K562 treated with DMSO at 1 percent for 48 hours (cell line): ENCODE data around the gene CCDC171. TPM values are rescaled to one million over a fixed set of nuclear protein-coding genes. Genes with fewer than 3 reads are reported as not detected.

Source experiments
- total RNA-seq: library from RNA; unstranded; fragments of 300-600 nt; gene quantifications from 2 replicates; pipeline ENCODE4 v1.2.3, GENCODE V29; 2022; ENCODE audit warnings: low replicate concordance; ENCODE audit errors: extremely low read depth

CCDC171 gene
- total RNA-seq = not detected in 2 replicates

GRCh38 chr9:15552636-15553527 lies at the start of gene CCDC171:
Gene CCDC171 (plus strand): TSS chr9:15553043. CDS start chr9:15564089, 11,046 bp downstream.

GRCh38 chr9:15510789-15511575 lies 41.9 kb upstream of the CCDC171 start, which contains the start of gene PSIP1:
Gene PSIP1 (minus strand): TSS chr9:15510970. CDS start chr9:15510188, 782 bp downstream.

Other genes with a start within 250 kb of the CCDC171 start
- gene TTC39B, start 245.8 kb upstream of the CCDC171 start, total RNA-seq = not detected in 2 replicates
- gene SNAPC3, start 130.2 kb upstream of the CCDC171 start, total RNA-seq = not detected in 2 replicates
- not detected in 2 replicates for gene PSIP1, start 42.1 kb upstream of the CCDC171 start, total RNA-seq